C4-2B (cell line): ENCODE results near the gene RTTN.
"Not testable (repeated sequence)": the region's sequence is repeated elsewhere in the genome, so short reads cannot be mapped to it uniquely, and the experiment has no call there.

Experiments used
- H3K27ac ChIP-seq: fragments of 450-650 bp; 2 replicates; pipeline ENCODE4 v1.5.1; 2017
- CTCF ChIP-seq: fragments of 450-650 bp; conservative IDR thresholded peaks from 2 replicates; pipeline ENCODE4 v1.5.1; 2017; ENCODE audit warnings: mild to moderate bottlenecking
- ZFX ChIP-seq: fragments of 450-650 bp; IDR thresholded peaks from 2 replicates; pipeline ENCODE4 v1.6.1; 2017

Gene RTTN

DNA sequence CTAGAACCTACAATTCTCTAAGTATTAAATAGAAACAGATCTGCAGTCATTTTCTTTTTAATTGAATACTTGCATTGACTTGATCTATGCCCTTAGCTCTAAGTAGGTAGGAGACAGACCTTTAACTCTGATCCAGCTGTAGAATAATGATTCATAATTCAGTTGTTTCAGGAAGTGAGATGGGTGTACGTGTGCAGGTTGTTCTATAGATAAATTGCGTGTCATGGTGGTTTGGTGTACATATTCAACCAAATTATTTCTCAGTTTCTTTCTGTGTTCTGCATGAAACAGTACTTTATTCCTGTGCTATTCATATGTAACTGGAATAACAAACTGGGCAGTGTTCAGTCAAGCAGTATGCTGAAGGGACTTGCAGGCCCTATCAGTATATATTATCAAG lies 223.5 kb downstream of the RTTN start:
- no peak overlapping the region for H3K27ac ChIP-seq
- TF ChIP-seq ZFX (no peak), CTCF (no peak)

GRCh38 chr18:69980982-69981804 lies 224.3 kb downstream of the RTTN start:
- no peak for TF ChIP-seq ZFX
- no peak for TF ChIP-seq CTCF

GRCh38 chr18:69980509-69980908 lies 225.0 kb downstream of the RTTN start:
- H3K27ac ChIP-seq = no peak overlapping the region
- TF ChIP-seq ZFX (no peak), CTCF (no peak)

More at GRCh38 chr18:69980982-69981804, 224.3 kb downstream of the RTTN start:
- H3K27ac ChIP-seq = no peak overlapping the region

- H3K27ac ChIP-seq = no peak overlapping the region
- TF ChIP-seq ZFX (no peak), CTCF (no peak)
Measured at GRCh38 chr18:69978732-69979715, 226.5 kb downstream of the RTTN start.

- not testable (repeated sequence) for H3K27ac ChIP-seq
Measured at GRCh38 chr18:69975294-69975693, 230.2 kb downstream of the RTTN start.

DNA sequence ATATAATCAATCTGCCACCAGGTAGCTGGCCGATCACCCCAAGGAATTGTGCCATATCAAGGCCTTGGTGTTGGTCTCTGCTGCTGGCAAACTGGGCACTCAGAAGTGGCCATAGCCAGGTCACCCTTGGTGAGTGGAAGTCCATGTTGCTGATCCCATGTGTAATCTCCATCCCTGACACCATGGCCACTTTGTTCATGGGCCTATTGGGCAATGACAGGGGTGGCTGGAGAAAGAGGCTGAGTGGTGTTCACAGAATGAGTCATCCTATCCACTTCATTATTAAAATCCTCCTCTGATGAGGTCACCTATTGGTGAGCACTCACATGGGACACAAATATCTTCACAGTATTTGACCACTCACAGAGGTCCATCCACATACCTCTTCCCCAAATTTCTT lies 231.1 kb downstream of the RTTN start:
- TF ChIP-seq ZFX (no peak), CTCF (no peak)
- H3K27ac ChIP-seq = no peak overlapping the region

DNA sequence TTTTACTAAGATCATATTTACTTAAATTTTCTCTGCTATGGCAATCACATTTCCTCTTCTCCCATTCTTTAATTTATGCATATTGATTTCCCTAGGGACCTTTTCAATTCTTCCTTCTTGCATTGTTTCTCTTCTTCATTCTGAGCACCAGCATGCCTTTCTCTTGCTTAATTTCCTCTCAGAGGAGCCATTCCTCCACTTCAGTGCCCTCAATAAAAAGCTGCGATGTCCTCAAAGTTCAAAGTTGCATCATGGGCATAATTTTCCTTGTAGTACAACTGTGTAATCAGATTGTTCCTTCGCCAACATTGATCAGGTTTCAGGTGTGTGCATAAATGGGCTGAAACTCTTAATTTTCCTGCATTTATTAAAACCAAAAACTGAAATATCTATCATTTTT lies 236.0 kb downstream of the RTTN start:
- TF ChIP-seq ZFX (no peak), CTCF (no peak)
- no peak overlapping the region for H3K27ac ChIP-seq
